HG03280 (cell line): ENCODE data around the gene ANKRD36.
"Not testable (repeated sequence)": the region's sequence is repeated elsewhere in the genome, so short reads cannot be mapped to it uniquely, and the experiment has no call there.

Experiments used
- ATAC-seq: cut with Tn5 transposase; IDR thresholded peaks from one replicate; pipeline ENCODE4 v1.9.1; 2021; ENCODE audit warnings: mild to moderate bottlenecking, moderate library complexity; ENCODE audit not compliant: unreplicated experiment

Gene ANKRD36

DNA sequence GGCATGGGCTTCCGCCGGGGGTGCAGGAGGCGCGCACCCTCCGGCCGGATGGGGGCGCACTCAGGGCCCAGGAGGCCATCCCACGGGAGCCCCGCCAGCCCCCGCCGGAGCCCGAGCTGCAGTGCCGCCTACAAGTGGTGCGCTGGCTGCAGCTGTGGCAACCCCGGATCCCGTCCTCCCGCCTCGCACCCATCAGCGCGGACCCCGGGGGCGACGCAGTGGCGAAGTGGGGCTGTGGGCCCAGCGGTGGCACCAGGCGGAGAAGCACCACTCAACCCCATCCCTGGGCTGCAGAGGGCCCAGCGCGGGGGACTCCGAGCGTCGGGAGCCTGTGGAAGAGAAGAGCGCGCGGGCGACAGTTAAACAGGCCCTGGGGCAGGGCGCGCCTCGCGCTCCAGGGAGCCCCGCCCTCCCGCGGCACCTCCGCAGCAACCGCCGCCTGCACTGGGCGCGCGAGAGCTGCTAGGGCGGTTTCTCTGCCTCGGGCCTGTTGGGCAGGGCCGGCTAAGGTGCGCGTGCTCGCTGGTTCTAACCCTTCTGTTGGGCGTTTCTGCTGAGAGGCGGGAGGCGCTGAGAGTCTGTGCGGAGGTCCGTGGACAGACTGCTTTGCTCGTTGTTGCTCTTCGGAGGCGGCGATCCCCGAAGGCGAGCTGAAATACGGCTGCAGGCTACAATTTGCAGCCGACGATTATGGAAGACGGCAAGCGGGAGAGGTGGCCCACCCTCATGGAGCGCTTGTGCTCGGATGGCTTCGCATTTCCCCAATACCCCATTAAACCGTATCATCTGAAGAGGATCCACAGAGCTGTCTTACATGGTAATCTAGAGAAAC lies at the start of gene ANKRD36:
TSS of gene ANKRD36 (plus strand) at position 104 of the 832 bp plus-strand sequence. CDS start at position 691, 587 bp downstream.
- ATAC-seq: peak; percentile 94

DNA sequence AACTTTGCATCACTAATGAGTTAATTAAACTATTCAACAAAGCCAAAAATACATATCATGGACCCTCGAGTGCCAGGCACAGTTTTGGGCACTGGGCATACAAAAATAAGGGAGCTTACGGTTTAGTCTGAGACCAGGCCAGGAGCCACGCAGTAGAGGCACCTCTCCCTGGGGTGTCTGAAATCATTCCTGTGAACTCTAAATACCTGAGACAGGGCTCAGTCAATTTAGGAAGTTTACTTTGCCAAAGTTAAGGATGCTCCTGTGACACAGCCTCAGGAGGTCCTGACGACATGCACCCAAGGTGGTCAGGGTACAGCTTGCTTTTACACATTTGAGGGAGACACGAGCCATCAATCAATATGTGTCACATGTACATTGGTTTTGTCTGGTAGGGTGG lies 46.9 kb upstream of the ANKRD36 start:
- not testable (repeated sequence) for ATAC-seq

DNA sequence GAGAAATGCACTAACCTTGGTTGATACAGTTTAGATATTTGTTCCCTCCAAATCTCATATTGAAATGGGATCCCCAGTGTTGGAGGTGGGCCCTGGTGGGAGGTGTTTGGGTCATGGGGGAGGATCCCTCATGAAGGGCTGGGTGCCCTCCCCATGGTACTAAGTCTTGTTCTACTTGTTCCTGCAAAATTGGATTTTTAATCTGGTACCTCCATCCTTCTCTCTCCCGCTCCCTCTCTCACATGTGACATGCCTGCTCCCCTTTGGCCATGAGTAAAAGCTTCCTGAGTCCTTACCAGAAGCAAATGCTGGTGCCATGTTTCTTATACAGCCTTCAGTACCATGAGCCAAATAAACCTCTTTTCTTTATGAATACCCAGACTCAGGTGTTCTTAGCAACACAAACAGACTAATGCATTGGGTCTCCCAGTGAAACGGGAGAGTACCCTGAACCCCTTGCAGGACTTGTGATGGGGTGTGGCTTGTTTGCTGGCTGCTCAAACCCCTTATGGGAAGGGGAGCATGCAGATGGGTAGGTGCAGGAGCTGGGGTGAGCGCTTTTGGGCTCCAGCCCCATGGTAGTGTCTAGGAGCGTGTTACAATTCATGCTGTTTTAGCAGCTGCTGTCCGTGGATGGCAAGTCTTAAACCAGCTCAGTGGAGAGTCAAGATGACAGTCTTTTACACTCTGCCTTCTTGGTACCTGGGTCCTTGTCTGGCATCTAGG lies 45.5 kb upstream of the ANKRD36 start:
- ATAC-seq: no peak

DNA sequence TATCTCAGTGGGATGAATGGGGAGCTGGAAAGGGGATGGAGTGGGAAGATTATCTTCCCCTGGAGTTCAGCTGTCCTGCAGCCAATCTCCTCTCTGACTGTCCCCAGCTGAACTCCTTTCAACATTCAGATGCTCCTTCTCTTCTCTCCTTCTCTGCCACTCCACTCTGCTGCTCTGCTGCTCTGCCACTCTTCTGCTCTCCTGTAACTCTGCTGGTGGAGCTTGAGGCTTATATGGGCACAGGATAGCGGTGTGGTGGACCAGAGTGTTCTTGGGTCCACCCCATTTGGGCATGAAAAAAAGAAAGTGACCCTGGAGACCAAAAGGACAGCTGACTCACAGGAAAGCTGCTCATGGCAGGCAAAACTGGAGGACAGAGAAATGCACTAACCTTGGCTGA lies 44.9 kb upstream of the ANKRD36 start:
- ATAC-seq: no peak

DNA sequence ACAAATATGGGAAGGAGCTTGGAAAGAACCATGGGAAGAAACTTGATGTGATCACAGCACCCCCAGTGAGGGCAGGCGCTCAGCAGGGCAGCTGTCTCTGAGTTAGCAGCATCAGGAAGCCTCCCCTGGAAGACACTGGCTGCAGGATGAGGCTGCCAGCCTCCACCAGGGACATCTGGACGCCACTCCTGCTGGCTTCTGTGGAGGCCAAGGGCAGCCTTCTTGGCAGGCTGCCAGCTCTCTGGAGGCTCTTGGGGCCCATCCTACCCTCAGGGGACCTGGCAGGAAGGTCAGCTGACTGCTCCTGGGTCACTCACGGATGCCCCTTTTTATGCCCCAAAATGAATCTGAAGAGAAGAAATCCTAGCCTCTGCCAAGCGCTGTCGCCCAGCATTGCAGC lies 44.2 kb upstream of the ANKRD36 start:
- ATAC-seq: not testable (repeated sequence)

DNA sequence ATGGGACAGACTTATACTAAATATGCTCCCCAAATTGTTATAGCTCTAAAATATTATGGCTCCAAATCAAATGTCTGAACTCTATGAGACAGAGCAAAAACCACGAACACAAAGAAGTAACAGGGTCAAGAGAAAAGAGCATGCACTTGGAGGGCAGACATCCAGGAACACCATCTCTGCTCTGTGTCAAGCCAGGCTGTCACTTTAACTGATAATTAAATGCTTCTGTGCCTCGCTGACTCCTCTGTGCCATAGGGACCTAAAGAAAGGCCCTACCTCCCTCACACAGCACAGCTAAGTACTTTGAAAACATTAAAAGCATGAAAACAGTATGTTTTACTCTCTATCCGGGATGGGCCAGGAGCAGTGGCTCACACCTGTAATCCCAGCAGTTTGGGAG lies 42.0 kb upstream of the ANKRD36 start:
- not testable (repeated sequence) for ATAC-seq

DNA sequence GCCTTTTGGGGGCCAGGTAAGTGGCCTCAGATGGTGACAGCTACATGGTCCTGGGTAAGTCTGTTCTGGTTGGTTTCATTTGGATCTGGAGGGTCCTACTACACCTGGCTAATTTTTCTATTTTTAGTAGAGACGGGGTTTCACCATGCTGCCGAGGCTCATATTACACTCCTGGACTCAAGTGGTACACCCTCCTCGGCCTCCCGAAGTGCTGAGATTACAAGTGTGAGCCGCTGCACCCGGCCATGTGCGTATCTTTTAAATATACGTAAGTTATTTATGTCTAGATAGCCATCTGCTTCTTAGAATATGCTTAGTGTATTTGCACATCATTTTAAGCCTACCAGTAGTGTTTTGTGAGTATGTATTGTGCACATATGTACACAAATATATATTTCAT lies 35.7 kb upstream of the ANKRD36 start:
- ATAC-seq: not testable (repeated sequence)

DNA sequence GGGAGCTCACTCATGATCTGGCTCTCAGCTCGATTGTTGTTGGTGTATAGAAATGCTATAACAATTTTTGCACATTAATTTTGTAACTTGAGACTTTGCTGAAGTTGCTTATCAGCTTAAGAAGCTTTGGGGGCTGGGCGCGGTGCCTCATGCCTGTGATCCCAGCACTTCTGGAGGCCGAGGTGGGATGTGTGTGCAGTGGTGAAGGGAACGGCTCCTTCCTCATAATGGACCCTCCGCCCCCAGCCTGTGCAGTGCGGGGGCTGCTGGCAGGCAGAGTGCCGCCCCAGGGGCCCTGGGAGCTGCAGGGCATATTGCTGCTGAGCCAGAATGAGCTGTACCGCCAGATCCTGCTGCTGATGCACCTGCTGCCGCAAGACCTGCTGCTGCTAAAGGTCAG lies 32.1 kb upstream of the ANKRD36 start:
- not testable (repeated sequence) for ATAC-seq

DNA sequence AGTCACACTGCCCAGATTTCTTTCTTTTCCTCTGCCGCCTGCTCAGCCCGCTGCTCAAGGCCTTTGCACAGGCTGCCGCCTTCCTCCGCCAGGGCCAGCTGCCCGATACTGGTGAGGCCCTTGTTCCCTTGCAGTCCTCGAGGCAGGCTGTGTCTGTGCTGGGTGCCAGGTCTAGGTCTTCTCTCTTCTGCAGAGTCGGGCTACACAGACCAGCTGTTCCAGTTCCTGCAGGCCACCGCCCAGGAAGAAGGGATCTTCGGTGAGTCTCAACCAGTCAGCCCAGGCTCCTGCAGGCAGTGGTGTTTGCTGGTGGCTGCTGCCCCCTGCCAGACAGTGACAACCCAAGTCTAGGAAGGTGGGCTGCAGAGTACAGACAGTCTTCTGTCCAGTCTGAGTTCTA lies 30.7 kb upstream of the ANKRD36 start:
- not testable (repeated sequence) for ATAC-seq

DNA sequence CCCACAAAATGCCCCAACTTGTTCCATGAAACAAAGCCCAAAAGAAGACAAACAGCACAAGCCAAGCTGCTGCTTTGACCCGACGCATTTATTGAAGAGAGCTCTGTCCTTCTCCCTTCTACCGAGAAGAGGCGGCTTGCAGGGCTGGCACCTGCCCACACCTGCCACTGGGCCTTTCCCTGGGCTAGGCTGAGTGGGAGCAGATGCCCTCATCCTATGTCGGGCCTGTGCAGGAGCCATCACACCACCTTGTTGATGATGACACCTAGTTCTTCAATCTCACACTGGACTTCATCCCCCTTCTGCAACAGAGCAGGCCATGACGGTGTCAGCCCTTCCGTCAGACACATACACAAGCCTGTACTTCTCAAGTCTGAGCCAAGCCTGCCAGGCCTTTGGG lies 29.4 kb upstream of the ANKRD36 start:
- ATAC-seq: not testable (repeated sequence)

DNA sequence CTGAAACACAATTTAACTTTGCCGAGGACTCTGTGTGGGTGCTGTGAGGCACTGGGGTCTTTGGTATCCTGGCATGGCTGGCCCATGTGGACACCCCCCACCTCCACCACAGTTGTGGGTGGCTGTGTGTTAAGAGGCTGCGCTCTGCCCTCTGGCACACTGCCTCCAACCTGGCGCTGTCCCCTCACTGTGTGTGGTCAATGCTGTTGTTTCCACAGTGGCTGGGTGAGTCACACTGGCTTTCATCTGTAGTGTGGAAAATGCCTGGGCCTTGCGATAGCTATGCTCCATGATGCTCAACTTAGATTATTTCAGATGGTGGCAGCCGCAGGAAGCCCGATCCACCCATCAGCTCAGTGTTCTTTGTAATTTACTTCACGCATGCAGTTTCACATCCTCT lies 27.9 kb upstream of the ANKRD36 start:
- not testable (repeated sequence) for ATAC-seq

DNA sequence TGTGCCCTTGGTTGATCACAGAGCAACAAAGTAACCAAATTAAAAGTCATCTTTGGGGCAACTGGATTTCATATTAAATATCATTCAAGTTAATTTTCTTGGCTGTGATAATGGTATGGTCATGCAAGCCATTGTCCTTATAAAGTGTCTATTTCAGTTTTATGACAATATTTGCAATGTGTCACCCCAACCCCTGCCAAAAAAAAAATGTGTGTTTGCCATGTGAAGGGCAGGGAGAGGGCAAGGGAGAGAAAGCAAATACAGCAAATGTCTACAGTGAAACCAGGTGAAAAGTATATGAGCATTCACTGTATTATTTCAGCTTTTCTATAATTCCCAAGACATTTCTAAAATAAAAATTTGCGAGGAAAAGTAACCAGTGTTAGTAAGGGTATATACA lies 24.2 kb upstream of the ANKRD36 start:
- not testable (repeated sequence) for ATAC-seq

DNA sequence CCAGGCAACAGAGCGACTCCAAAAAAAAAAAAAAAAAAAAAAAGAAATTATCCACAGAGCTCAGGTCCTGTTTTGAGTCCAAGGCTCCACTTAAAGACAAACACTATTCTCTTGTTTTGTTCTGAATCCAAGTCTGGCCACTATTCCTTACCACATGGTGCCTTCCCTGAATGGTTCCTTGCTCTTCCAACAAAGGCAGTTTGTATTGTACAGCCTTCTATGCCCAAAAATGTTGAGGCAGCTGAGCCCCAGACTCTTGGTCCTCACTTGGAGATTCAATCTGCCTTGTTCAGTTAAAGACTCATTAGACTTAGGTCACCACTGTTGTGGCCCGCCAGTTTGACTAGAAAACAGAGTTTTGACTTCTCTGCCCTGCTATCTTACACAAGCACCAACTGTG lies 20.0 kb upstream of the ANKRD36 start:
- not testable (repeated sequence) for ATAC-seq

DNA sequence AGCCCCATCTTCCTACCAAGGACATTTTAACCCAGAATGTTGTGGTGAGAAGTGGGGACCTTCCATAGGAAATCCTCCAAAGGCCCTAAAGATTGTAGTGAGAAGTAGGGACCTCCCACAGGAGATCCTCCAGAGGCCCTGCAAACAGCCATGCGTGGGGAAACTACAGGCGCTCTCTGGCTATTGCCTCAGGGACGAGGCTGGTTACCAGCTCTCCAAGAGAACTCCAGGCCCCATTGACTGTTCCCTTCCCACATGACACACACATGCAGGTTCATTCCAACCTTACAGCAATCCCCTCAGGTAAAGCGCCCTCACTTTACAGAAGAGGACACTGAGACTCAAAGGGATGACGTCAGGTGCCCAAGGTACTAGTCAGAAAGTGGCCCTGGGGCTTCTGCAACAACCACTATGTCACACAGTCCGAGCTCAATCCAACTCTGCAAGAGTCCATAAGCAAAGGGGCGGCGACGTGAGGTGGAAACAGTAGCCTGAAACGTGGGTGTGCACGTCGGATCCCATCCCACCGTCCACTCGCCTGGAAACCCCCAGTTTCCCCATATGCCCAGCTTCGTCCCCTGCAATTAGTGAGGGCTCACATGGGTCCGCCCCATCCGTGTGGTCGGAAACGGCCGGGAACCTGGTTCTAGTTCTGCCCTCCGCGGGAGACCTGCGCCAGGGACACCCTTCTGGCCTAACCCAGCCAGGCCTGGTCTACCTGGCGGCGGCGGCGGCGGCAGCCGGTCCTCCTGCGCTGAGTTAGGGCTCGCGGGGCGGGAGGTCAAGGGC lies 18.8 kb upstream of the ANKRD36 start:
- peak; percentile 16 for ATAC-seq

DNA sequence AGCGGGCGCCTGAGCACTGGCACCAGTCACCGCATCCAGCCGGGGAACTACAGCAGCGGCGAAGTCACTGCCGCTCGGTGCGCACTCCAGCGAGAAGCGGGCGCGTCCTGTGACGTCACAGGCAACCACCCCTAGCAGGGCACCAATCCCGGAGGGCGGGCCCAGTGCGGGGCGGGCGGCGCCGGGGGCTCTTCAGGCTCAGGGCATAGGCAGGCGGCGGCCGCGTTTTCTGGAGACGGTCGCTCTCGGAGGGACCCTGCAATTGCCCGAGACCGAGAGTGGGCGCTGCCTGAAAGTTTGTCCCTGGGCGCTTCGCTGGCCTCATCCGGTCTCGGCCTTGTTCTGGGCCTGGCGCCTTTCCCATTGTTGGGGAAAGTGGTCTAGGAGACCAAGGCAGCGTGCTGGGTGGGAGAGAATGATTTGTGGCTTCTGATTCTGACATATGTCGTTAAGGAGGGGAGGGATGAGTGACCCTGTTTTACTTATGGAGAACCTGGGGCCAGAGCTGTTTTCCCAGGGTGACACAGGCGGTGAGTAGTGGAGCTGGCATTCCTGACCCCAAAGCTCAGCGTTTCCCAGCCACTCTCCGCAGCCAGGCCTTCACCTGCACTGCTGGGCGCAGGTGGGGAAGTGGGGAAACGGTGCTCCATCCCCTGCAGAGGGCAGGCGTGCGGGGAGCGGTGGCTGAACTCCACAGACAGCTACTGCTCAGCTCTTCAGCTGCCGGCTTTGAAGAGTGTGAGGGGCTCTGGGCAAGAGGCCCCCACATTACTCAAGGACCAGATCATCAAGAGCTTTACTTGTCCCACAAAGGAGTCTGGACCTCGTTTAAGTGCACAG lies 18.0 kb upstream of the ANKRD36 start, which contains the start of gene FAHD2B:
TSS of gene FAHD2B (minus strand) at position 111 of the 840 bp plus-strand sequence. CDS start 3,176 bp downstream, outside the sequence.
- peak; percentile 89 for ATAC-seq

DNA sequence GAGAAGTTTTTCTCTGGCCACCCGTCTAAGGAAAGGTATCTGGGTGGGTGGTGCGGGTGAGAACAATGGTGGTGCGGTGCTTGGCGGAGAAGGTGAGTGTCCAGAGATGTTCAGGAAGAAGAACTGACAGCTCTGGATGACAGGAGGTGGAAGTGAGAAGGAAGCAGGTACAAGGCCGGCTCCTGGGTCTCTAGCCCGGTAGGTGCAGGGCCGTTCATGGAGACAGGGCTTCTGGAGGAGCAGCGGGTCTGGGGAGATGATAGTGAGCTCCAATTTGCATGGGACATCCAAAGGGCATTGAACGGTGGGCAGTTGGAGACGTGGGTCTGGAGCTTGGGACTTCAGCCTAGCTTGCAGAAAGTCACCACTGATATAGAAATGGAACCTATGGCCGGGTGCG lies 17.3 kb upstream of the ANKRD36 start:
- no peak for ATAC-seq

DNA sequence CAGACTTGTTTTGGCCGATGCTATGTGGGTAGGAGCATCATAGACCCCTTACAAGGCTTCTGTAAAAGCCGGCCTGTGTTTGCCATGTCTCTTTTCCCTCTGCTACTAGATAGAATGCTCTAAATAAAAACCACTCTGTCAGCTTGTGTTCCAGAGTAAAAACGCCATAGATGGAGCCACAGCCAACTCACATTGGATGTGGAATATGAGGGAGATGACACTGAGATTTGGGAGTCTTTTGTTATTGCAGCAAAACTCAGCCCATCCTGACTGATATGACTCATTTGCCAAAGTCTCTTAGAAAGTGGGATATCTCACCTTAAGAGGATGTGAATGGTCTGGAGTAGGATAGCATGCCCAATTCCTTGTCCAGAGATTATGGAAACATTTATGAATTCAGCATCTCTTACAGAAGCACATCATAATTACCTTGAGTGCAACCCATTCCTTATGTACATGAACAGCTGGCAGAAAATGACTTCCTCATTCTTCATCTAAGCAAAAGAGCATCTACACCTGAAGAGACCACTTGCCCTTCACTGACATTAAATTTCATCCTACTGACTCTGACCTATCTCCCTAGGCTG lies 14.1 kb upstream of the ANKRD36 start:
- not testable (repeated sequence) for ATAC-seq

DNA sequence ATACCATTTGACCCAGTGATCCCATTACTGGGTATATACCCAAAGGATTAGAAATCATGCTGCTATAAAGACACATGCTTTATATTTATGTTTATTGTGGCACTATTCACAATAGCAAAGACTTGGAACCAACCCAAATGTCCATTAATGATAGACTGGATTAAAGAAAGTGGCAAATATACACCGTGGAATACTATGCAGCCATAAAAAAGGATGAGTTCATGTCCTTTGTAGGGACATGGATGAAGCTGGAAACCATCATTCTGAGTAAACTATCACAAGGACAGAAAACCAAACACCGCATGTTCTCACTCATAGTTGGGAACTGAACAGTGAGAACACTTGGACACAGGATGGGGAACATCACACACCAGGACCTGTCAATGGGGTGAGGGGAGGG lies 6.1 kb upstream of the ANKRD36 start:
- ATAC-seq: not testable (repeated sequence)

DNA sequence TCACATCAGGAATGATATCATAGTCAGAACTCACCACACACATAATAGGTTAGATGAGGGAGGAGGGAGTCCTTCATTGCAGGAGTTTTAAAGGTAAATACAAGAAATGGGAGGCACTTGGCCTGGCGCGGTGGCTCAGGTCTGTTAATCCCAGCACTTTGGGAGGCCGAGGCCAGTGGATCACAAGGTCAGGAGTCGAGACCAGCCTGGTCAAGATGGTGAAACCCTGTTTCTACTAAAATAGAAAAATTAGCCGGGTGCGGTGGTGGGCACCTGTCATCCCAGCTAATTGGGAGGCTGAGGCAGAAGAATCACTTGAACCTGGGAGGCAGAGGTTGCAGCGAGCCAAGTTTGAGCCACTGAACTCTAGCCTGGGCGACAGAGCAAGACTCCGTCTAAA lies 1.7 kb upstream of the ANKRD36 start:
- not testable (repeated sequence) for ATAC-seq
